Colon (tissue), 2 donors: ENCODE measurements around the gene ST6GALNAC5.
"Not testable (repeated sequence)": the region's sequence is repeated elsewhere in the genome, so short reads cannot be mapped to it uniquely, and the experiment has no call there.

ENCODE experiments used
- FAIRE-seq: peaks from 2 replicates; lab custom pipeline; 2012; peaks lifted over from hg19 to GRCh38; lab: Jason Lieb, UNC
- donor health status: control.
- donor health status: control.

The ST6GALNAC5 gene

DNA sequence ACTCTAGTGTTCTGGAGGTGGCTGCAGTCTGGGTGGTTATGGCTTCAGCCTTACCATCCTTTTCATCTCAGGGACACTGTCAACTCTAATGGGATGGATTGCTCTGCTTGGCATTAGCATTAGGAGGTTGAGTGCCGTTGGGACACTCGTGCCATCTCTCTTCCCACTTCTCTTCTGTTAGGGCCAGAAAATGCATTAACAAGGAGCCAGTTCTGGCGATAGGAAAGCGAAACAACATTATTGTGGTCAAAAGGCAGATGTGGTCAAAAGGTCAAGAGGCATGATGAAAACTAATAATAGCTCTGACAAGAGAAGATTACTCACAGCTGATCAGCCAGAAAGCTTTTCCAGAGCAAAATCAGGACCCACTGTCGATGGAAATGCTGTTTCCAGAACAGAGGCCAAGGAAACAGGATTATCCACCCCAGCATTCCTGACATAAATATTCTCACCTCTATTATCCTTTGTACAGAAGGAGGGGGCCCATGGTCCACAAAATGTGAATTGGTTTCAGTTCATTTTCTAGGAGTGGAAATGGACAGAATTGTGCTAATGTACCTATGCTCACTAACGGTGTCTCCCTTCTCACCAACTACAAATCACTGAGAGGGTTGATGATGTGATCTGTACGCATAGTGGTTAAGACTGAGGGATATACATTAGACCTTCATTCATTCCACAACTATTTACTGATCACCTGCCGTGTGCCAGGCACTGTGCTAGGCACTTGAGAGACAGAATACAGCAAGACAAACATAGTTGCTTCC lies 72.0 kb downstream of the ST6GALNAC5 start:
- FAIRE-seq: no peak

DNA sequence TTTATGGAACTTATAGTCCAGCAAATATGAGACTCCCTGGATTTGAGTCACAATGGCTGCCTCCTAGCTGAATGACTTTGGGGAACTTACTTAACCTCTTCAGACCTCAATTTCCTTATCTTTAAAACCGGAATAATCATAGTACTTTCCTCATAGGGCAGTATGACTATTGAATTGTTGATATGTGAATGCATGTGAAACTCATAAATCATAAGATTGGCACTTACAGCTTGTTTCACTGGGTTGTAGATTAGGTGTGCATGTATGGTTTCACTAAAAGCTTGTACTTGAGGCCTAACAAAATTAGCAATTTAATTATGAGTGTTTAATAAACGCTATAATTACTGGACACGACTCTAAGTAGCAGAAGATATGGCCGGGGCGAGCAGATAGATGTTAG lies 72.5 kb downstream of the ST6GALNAC5 start:
- FAIRE-seq: no peak

DNA sequence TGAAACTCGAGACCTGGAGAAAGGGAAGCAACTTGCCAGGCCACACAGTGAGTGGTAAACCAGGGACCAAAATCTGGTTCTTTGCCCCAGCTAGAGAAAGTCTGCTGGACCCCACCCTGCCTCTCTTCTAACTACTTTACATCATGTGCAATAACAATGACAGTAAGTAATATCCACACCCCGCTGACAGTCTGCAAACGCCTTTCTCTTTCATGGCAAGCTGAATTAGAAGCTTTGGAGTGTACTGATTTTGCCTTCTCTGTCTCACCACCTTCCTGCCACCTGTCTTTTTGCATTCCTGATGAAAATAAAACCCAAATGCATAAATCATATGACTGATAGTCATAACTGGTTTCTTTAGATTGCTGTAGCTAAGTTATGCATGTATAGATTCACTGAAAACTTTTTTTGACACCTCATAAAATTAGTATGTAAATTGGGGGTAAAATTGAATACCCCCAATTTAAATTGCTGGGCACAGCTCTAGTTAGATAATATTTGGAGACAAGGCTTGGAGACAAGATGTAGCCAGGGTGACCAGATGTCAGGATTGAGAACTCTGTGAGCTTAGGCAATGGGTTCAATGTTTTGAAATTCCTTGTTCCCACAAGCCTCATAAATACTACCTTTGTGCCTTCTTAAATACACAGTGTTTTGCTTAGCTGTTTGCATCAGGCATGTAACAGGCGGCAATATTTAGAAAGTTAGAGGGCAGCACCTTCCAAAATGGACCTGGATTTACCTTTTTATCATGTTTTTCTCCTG lies 73.5 kb downstream of the ST6GALNAC5 start:
- FAIRE-seq: no peak

DNA sequence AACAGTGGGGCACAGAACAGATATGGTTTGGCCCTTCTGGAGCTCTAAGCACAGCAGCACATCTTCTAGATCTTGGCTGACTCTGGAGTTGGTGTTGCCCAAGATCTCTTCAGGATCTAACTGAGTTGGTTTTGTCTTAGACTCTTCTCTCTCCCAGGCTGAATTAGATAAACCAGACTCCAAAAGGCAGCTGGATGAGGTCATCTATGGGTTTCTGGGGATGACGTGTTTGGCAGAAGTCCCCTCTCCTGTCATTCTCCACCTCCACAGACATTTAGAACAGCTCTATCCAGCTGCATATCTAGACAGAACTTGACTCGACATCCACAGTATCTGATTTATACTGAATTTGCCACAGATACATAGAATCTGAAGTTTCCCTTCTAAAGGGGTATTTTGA lies 75.3 kb downstream of the ST6GALNAC5 start:
- FAIRE-seq: no peak

DNA sequence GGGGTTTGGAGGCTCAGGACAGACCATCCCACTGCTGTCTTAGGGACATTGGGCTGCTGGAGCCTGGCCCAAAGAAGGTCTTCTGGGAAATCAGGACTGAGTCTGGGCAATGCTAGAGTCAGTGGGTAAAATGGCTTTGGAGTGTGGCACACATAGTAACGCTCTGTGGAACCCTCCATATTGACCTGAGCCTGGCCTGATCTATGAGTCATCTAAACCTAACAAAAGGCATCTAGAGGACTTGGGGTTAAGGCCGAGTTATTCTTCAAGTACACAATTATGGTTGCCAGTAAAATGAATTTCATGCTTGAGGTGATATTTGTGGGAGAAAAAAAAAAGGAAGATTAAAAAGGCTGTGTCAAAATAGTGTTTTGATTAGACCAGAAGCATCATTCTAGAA lies 77.7 kb downstream of the ST6GALNAC5 start:
- FAIRE-seq: no peak

DNA sequence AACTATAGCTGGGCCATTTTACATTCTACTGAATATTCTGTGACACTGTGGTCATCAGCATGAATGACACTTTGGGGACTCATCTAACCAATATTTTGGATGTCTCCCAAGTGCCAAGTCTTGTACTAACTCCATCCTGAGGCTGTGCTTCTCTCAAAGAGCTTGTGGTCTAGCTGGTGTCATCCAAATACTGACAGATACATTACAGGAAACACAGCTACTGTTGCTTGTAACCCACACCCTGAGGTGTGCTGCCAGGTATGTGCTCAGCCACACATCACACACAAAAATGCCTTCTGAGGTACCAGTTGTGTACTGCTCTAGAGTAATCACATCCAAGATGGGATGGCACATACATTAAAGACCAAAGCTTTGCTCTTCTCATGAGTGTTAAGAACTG lies 81.6 kb downstream of the ST6GALNAC5 start:
- FAIRE-seq: no peak

DNA sequence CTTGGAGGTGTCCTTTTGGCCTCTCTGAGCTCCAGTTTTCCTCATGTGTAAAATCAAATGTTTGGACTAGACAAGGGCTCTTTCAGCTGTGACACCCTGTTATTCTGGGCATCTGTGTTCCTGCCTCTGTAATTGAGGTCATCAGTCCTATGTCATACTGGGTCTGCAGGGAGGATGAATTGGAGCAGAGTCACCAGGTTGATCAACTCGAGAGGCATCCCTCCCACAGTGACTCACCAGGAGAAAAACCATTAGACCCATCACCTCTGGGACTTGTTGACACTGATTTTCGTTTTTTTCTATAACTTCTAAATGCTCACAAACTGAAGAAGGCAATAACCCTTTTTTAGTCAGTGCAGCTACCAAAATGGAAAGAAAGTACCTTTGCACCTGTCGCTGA lies 82.2 kb downstream of the ST6GALNAC5 start:
- FAIRE-seq: no peak

DNA sequence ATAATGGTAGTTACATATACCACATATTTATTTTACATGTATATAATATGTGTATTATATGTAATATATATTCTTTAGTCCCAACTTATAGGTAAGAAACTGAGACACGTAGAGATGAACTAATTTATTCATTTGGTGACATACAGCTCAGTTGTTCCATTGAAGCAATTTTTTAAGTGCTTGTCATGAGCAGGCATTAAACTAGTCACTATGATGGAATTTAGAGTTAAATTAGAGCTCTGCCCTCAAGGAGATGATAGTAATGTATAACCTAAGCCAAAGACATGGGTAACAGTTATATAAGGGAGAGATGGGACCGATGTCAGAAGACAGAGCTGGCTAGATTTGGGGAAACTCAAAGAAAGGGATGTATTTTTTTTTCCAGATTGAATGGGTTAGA lies 83.0 kb downstream of the ST6GALNAC5 start:
- FAIRE-seq: no peak

DNA sequence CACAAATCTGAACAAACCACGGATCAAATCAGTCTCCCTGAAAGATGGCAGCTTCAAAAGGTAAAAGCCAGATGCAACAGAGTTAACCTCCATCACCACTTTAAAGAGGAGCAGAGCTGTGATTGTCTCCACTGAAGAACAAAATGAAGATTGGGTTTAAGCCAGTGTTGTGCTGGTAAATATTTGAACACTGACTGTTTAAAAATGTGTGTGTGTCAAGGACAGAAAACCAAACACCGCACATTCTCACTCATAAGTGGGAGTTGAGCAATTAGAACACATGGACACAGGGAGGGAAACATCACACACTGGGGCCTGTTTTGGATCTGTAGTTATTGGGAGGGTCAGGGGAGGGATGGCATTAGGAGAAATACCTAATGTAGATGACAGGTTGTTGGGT lies 83.9 kb downstream of the ST6GALNAC5 start:
- FAIRE-seq: no peak

DNA sequence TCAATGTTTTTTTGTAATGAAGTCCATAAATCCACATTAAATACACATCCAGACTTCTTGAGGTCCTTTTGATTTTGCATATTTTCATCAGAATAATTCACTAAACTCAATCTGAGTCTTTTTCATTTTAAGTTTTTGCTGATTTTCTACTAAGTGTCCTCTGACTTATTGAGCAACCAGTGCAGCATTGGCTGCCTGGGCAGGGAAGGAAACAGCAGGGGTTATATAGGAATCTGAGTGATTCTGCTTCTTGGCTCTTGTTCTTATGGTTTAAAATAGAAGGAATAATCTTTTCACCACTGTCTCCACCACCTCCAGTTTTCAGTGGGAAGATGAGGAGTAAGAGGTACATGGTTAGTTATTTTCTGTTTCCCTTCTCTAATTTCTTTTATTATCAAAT lies 88.4 kb downstream of the ST6GALNAC5 start:
- FAIRE-seq: no peak

DNA sequence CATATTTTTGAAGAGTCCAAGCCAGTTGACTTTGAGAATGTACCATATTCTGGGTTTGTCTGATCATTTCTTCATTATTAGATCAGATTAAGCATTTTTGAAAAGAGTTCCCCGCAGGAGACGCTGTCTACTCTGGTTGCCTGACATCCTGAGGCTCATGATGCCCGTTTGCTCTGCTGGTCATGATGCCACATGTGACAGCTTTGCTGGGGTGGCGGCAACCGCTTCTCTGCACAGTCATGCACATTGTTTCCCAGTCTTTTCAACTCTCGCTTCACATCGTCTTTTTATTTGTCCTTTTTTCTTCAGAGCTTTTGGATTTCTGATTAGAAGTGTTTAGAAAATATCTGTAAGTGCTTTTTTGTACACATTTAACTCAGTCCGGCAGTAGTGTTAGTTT lies 90.7 kb downstream of the ST6GALNAC5 start:
- FAIRE-seq: no peak

DNA sequence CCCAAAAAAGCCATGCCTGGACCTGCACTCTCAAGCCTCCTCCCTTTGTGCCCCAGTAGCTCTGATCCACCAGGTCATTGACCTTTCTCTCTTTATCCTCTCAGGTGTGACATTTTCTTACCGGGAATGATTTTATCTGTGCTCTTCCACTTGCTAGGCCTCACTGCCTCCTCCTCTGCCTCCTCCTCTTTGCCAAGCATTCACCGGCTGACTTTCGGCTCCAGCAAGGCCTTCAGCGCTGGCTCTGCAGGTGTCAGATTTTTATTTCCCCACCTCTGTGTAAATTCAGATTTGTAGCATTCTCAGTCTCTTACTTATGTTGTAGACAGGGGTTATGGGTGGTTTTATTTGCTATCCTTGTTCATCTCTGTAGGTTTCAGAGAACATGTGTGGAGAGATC lies 91.5 kb downstream of the ST6GALNAC5 start:
- no peak for FAIRE-seq

DNA sequence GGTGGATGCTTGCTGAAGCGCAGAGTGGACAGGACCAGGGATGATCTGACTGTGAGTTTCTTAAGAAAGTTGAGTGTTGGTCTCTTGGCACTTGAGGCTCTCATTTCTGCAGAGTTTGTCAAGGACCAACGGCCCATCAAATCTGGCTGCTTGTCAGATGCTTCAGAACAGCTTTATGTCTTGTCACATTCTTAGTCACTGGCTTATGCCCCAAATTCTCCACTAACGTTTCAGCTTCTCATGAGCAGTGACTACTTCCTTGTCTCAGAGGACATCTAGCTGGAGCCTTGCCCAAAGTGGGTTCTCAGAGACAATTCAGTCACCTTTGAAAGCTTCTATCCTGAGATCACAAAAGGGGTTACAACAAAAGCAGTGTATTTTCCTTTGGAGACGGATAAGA lies 92.3 kb downstream of the ST6GALNAC5 start:
- FAIRE-seq: no peak

DNA sequence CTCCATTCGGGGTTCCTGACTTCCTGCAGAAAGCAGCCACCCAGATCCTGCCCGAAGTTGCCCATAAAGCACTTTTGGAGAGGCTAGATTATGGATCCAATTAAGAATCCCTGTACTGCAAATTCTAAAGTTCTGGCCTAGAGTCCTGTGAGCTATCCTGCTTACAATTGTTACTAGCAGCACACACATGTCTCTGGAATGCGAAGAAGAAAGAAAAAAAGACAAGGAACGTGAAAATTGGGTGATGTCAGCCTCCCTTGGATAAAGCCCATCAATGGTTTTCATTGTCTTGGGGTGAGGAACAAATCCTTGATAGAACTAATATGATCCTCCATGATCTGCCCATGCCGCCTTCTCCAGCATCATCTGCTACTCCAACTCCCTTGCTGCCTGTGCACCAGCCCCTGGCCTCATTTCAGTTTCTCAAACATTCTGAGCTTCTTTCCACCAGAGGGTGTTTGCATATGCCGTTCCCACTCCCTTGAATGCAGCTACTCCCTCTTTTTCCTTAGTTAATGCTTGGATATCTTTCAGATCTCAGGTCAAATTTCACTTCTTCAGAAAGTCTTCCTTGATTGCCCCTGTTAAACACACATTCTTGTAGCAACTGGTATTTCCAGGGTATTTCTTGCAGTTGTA lies 94.0 kb downstream of the ST6GALNAC5 start:
- no peak for FAIRE-seq

DNA sequence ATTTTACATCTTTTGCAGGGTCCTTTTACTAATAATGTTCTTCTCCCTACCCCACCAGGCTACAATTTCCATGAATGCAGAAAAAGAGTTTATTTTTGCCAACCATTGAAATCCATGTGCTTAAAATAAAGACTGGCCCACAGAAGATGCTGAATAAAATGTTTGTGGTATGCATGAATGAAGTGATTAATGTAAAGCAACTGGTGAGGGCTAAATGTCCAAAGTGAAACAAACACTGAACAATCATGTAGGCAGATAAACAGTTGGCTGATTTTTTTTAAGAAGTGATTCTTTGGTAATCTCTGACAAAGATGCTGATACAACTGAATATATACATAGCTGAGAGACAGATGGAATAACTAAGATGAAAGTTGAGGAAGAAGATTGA lies 94.5 kb downstream of the ST6GALNAC5 start:
- FAIRE-seq: no peak

DNA sequence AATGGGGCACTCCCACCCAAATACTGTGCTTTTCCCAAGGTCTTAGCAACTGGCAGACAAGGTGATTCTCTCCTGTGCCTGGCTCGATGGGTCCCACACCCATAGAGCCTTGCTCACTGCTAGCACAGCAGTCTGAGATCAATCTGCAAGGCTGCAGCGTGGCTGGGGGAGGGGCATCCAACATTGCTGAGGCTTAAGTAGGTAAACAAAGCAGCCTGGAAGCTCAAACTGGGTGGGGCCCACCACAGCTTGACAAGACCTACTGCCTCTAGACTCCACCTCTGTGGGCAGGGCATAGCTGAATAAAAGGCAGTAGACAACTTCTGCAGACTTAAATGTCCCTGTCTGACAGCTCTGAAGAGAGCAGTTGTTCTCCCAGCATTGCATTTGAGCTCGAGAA lies 114.0 kb downstream of the ST6GALNAC5 start:
- FAIRE-seq: not testable (repeated sequence)

DNA sequence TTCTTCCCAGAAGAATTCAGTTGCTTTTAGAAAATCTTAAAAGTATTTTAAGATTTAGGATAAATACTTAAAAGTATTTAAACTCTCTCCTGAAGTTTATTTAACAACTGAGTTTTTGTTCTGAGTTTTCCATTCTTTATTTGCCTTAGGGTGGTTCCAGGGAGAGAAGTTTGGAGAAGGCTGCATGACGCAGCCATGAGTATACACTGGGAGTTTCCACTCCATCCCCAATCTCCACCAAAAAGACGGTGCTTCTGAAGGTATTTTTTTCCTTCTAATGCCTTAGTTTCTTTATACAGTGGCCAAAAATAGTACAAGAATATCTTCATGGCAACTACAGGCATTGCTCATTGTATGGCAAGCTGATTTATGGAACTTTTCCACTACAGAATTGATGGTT lies 122.7 kb downstream of the ST6GALNAC5 start:
- FAIRE-seq: no peak

DNA sequence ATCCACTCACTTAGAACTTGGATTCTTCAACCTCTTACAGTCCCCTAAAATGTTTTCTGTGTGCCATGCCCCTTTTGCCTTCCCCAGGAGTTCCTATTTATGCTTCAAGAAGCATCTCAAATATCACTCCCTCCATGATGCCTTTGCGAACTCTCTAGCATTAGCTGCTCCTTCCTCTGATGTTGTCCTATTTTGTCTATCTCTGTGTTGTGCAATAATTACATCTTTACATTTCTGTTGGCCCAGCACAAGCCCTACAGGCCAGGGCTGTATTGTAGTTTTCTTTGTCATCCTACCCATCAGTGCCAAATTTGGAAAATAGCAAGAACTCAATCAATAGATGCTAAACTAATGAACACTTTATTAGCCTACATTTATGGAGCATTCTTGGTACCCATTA lies 125.8 kb downstream of the ST6GALNAC5 start:
- no peak for FAIRE-seq

DNA sequence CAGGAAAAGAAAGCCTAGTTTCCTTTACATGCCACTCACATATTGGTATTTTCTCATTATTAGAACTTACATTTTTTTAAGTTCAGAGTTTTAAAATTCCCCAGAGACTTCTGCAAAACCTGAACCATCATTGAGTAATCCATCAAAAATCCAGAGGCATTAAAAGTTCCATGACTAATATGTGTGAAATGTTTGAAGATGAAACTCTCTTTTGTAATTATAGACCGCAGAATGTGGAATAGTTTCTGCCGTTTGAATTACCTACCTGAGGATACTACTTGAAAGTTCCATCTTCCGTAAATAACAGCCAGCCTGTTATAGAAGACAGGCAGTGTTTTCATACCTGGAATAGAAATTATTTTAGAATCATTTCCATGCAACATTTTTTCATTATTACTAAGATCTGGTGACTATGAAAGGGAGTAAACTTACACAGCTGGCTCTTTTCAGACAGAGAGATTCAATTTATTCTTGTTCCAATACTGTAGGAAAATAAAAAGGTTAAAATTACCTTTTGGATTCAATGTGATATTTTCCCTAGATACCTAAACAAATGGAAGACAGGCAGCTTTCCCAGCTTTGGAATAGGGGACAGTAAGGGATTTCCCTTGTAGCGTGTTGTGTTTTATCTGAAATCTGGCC lies 131.4 kb downstream of the ST6GALNAC5 start:
- FAIRE-seq: no peak

DNA sequence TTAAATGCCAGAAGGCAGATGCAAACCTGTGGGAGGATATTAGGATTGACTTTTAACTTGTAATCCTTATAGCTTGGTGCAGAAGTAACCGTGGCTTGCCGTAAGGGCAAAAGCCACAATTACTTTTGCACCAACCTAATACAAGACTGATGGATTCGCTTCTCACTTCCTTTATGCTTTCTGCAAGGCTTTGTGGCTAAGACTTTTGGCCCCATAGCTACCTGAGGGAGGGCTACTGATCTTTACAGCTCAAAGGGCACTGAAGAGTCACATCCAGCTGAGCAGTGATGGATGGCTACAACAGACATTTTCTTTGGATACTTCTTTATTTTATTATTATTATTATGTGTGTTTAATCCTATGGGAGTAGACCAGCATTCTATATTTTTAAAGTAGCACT lies 140.4 kb downstream of the ST6GALNAC5 start:
- FAIRE-seq: no peak

DNA sequence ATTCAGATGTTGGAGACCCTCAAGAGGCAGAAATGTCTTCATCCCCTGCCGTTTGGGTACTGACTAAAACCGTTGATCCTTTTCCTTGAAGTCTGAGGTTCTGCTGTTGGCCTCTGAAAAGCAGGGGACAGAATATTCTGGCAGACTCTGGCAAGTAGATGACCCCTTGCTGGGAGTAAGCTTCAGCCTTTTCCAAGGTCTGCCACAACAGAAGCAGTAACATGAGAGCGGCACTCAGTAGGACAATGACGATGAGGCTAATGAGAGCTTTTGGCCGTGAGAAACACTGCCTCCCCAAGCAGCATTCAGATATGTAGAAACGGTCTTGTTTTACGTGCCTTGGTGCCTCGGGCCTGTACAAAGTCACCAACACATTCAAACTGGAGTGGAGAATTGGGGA lies 143.7 kb downstream of the ST6GALNAC5 start:
- no peak for FAIRE-seq

DNA sequence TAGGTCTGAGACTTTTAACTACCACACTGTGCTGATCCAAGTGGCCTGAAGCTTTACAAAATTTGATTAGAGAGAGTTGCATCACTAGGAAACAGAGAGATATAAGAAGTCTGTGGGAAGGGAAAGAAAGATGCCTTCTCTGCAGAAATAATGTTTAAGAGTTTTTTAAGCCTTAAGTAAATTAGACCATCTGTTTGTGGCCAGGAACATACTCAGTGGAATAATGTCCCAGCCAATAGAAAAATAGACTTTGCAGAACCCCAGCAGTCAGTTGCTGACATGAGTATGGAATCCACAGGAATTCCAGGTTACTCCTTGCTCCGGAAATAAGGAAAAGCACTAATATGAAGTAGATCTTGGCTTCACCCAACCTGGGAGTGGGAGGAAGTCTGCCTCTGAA lies 144.8 kb downstream of the ST6GALNAC5 start:
- no peak for FAIRE-seq
